Astrocyte (in vitro differentiated cells and primary cell): ENCODE measurements around the gene TIGD4.

Experiments
- CTCF ChIP-seq: IDR thresholded peaks from 2 replicates; pipeline ENCODE4 v1.5.1; 2011; ENCODE audit warnings: low read depth, mild to moderate bottlenecking, inconsistent platforms, low read length, moderate library complexity; ENCODE audit not compliant: insufficient read depth
- EZH2 ChIP-seq: IDR thresholded peaks from 2 replicates; pipeline ENCODE4 v1.6.1; 2012; ENCODE audit warnings: mild to moderate bottlenecking, low read length, inconsistent platforms; ENCODE audit not compliant: insufficient read depth

- no peak for TF ChIP-seq CTCF
- TF ChIP-seq EZH2: no peak
These were observed 42.8 kb upstream of the TIGD4 start for GRCh38 chr4:152822323-152822722.
